ENCODE measurements around the gene HYDIN. TPM values are rescaled to one million over a fixed set of nuclear protein-coding genes. Genes with fewer than 3 reads are reported as not detected.

The HYDIN gene
- total RNA-seq, 2 experiments from 2014 or later, result not detected

DNA sequence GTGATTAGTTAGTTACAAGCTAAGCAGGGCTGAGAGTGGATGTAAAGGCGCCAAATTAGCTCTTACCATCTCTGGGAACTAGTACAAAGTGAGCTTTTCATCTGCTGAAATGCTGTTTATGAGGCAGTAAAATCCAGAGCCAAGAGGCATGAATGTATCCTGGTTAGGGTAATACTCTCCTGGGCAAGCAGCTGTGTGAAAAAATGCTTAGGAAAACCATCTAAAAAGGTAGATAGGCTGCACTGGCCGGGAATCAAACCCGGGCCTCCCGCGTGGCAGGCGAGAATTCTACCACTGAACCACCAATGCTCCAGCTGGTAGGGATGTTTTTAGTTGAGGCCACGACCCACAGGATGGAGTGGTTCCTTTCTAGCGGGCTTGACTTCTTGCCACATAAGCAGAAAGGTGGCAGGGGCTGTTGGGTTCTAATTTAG, 452.5 kb downstream of the HYDIN start:
- Histone ChIP-seq H4K20me1 (ENCODE audit: insufficient read depth, low read length) (no peaks in the 10 kb centered on the region), H3K79me2 (ENCODE audit: insufficient read depth, low read depth, low read length) (no peaks in the 10 kb centered on the region), H3K27ac (ENCODE audit: low read depth, low read length, poor library complexity, severe bottlenecking) (no peak overlapping the region), H3K4me2 (ENCODE audit: low read length) (no peak overlapping the region), H3K4me1 (ENCODE audit: insufficient read depth, low read length, poor library complexity, severe bottlenecking) (no peaks in the 10 kb centered on the region), H2AFZ (ENCODE audit: low read length) (no peak overlapping the region), H3K4me3 (ENCODE audit: low read depth, low read length, poor library complexity, severe bottlenecking) (no peak overlapping the region), H3K36me3 (ENCODE audit: insufficient read depth, low read length) (peaks cover 74% of the 10 kb centered on the region), H3K9me2 (ENCODE audit: insufficient read depth, low read length) (no peaks in the 10 kb centered on the region), H3K9me3 (ENCODE audit: low read length) (peaks cover 5% of the 10 kb centered on the region; the same call in 1 of the 2 replicates)
- BruUV-seq (replicated peaks), result no TSS peak
- ChIA-PET CTCF (ENCODE audit: unreplicated experiment) (no interaction called here), POLR2A (no interaction called here)
- TF ChIP-seq, protein P1, sequence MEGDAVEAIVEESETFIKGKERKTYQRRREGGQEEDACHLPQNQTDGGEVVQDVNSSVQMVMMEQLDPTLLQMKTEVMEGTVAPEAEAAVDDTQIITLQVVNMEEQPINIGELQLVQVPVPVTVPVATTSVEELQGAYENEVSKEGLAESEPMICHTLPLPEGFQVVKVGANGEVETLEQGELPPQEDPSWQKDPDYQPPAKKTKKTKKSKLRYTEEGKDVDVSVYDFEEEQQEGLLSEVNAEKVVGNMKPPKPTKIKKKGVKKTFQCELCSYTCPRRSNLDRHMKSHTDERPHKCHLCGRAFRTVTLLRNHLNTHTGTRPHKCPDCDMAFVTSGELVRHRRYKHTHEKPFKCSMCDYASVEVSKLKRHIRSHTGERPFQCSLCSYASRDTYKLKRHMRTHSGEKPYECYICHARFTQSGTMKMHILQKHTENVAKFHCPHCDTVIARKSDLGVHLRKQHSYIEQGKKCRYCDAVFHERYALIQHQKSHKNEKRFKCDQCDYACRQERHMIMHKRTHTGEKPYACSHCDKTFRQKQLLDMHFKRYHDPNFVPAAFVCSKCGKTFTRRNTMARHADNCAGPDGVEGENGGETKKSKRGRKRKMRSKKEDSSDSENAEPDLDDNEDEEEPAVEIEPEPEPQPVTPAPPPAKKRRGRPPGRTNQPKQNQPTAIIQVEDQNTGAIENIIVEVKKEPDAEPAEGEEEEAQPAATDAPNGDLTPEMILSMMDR (conservative IDR thresholded peaks at IDR 0.05; ENCODE audit: low read length), result no peak
- no peak for TF ChIP-seq EZH2phosphoT487 (IDR thresholded peaks at IDR 0.05; ENCODE audit: borderline replicate concordance, low read depth, low read length)
- no peak for DNase-seq (ENCODE audit: low spot score)
- intact Hi-C loops (cut with micrococcal nuclease; ENCODE audit: unreplicated experiment), result no loop called here

DNA sequence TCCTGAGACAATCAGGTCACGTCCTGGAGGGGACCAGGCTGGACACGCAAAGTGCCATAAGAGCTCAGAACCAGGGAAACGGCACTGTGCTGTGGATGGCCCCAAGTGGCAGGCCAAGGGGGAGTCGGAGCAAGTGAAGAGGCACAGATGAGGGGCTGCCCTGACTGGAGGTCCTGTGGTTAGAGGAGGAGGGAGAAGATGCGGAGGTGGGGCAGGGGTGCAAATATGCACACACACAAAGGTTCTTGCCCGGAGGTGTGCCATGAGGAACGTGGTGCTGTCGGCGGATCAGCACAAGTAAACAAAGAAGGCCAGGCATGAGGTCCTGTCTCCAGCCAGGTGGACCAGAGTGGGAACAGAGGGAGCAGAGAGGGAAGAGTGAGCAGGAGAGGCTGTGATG, 453.0 kb downstream of the HYDIN start:
- H3K4me2 ChIP-seq (ENCODE audit: low read length), result no peak overlapping the region
- H4K20me1 ChIP-seq (ENCODE audit: insufficient read depth, low read length), result no peaks in the 10 kb centered on the region
- no peaks in the 10 kb centered on the region for H3K79me2 ChIP-seq (ENCODE audit: insufficient read depth, low read depth, low read length)
- H3K27ac ChIP-seq (ENCODE audit: low read depth, low read length, poor library complexity, severe bottlenecking), result no peak overlapping the region
- ChIA-PET POLR2A (no interaction called here), CTCF (ENCODE audit: unreplicated experiment) (interaction anchor here (1.2 kb wide), 1 partner anchor 10 kb away, joined by 3 read pairs; no protein-coding TSS in a partner anchor)
- intact Hi-C loops (cut with micrococcal nuclease; ENCODE audit: unreplicated experiment), result no loop called here
- no peak overlapping the region for H3K4me3 ChIP-seq (ENCODE audit: low read depth, low read length, poor library complexity, severe bottlenecking)
- DNase-seq (ENCODE audit: low spot score), result no peak
- H3K4me1 ChIP-seq (ENCODE audit: insufficient read depth, low read length, poor library complexity, severe bottlenecking), result no peaks in the 10 kb centered on the region
- H2AFZ ChIP-seq (ENCODE audit: low read length), result no peak overlapping the region
- H3K36me3 ChIP-seq (ENCODE audit: insufficient read depth, low read length), result peaks cover 74% of the 10 kb centered on the region
- H3K9me3 ChIP-seq (ENCODE audit: low read length), result peaks cover 5% of the 10 kb centered on the region; the same call in 1 of the 2 replicates
- no peaks in the 10 kb centered on the region for H3K9me2 ChIP-seq (ENCODE audit: insufficient read depth, low read length)
- TF ChIP-seq, protein P1 (conservative IDR thresholded peaks at IDR 0.05; ENCODE audit: low read length), result no peak
- BruUV-seq (replicated peaks), result no TSS peak

DNA sequence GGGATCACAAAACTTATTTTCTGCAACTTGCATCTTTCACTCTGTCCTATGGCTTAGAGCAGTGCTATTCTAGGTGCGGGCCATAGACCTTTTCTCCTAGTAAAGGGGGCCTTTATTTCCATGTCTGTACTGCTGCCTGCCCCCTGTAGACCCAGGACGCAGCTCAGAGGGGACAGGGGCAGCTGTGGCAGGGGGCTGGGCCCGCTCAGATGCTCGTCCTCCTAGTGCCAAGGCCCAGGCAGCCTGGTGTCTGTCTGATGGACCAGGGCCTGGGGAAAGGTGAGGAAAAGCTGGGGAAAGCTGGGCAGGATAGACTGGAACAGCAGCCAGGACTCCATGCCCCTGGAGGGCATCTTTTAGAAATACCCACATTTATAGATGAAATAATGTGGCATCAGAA, 455.1 kb downstream of the HYDIN start:
- H2AFZ ChIP-seq (ENCODE audit: low read length), result no peak overlapping the region
- CTCF ChIA-PET (ENCODE audit: unreplicated experiment), result no interaction called here
- no peaks in the 10 kb centered on the region for H4K20me1 ChIP-seq (ENCODE audit: insufficient read depth, low read length)
- no peak for DNase-seq (ENCODE audit: low spot score)
- intact Hi-C loops (cut with micrococcal nuclease; ENCODE audit: unreplicated experiment), result no loop called here
- POLR2A ChIA-PET, result interaction anchor here (0.6 kb wide), 1 partner anchor 411 kb away, joined by 3 read pairs; no protein-coding TSS in a partner anchor
- H3K27ac ChIP-seq (ENCODE audit: low read depth, low read length, poor library complexity, severe bottlenecking), result no peak overlapping the region
- peaks cover 74% of the 10 kb centered on the region for H3K36me3 ChIP-seq (ENCODE audit: insufficient read depth, low read length)
- H3K4me2 ChIP-seq (ENCODE audit: low read length), result no peak overlapping the region
- no peak for TF ChIP-seq EZH2phosphoT487 (IDR thresholded peaks at IDR 0.05; ENCODE audit: borderline replicate concordance, low read depth, low read length)
- TF ChIP-seq, protein P1 (conservative IDR thresholded peaks at IDR 0.05; ENCODE audit: low read length), result no peak
- H3K79me2 ChIP-seq (ENCODE audit: insufficient read depth, low read depth, low read length), result no peaks in the 10 kb centered on the region
- no peaks in the 10 kb centered on the region for H3K9me3 ChIP-seq (ENCODE audit: low read length)
- H3K9me2 ChIP-seq (ENCODE audit: insufficient read depth, low read length), result no peaks in the 10 kb centered on the region
- BruUV-seq (replicated peaks), result no TSS peak
- no peak overlapping the region for H3K4me3 ChIP-seq (ENCODE audit: low read depth, low read length, poor library complexity, severe bottlenecking)
- no peaks in the 10 kb centered on the region for H3K4me1 ChIP-seq (ENCODE audit: insufficient read depth, low read length, poor library complexity, severe bottlenecking)
